GM19397 (cell line): ENCODE data around the gene WT1.
"Not testable (repeated sequence)": the region's sequence is repeated elsewhere in the genome, so short reads cannot be mapped to it uniquely, and the experiment has no call there.

Source experiments
- ATAC-seq: cut with Tn5 transposase; IDR thresholded peaks from one replicate; pipeline ENCODE4 v1.9.1; 2021; ENCODE audit warnings: mild to moderate bottlenecking, moderate library complexity; ENCODE audit not compliant: unreplicated experiment

The WT1 gene

GRCh38 chr11:32435511-32435941 is at the start of gene WT1:
Gene WT1, minus strand, starts transcription at chr11:32435539.
- no peak for ATAC-seq

GRCh38 chr11:32479291-32479690 is 44.0 kb upstream of the WT1 start:
- ATAC-seq: no peak

GRCh38 chr11:32478277-32478731 is 43.0 kb upstream of the WT1 start:
- ATAC-seq: no peak

GRCh38 chr11:32473282-32473909 is 38.1 kb upstream of the WT1 start:
- ATAC-seq: no peak

- no peak for ATAC-seq
Measured at GRCh38 chr11:32472226-32472625, 36.9 kb upstream of the WT1 start.

GRCh38 chr11:32471544-32471943 is 36.2 kb upstream of the WT1 start:
- not testable (repeated sequence) for ATAC-seq

GRCh38 chr11:32469791-32470190 is 34.5 kb upstream of the WT1 start:
- ATAC-seq: no peak

GRCh38 chr11:32466279-32466915 is 31.1 kb upstream of the WT1 start:
- ATAC-seq: no peak

- ATAC-seq: no peak
Measured at GRCh38 chr11:32464078-32464477, 28.7 kb upstream of the WT1 start.

GRCh38 chr11:32462011-32462690 is 26.8 kb upstream of the WT1 start:
- no peak for ATAC-seq

- no peak for ATAC-seq
Measured at GRCh38 chr11:32456864-32457263, 21.5 kb upstream of the WT1 start.

GRCh38 chr11:32454993-32455392 is 19.7 kb upstream of the WT1 start:
- ATAC-seq: no peak

- ATAC-seq: no peak
Measured at GRCh38 chr11:32451808-32452207, 16.5 kb upstream of the WT1 start.

- ATAC-seq: no peak
Measured at GRCh38 chr11:32450372-32450771, 15.0 kb upstream of the WT1 start.

- no peak for ATAC-seq
Measured at GRCh38 chr11:32448232-32448631, 12.9 kb upstream of the WT1 start.

- no peak for ATAC-seq
Measured at GRCh38 chr11:32447252-32447651, 11.9 kb upstream of the WT1 start.

- ATAC-seq: no peak
Measured at GRCh38 chr11:32446227-32446626, 10.9 kb upstream of the WT1 start.

- ATAC-seq: no peak
Measured at GRCh38 chr11:32444186-32444585, 8.8 kb upstream of the WT1 start.

- no peak for ATAC-seq
Measured at GRCh38 chr11:32440916-32441315, 5.6 kb upstream of the WT1 start.

- no peak for ATAC-seq
Measured at GRCh38 chr11:32440312-32440908, 5.1 kb upstream of the WT1 start.

GRCh38 chr11:32439501-32440210 is 4.3 kb upstream of the WT1 start:
- ATAC-seq: no peak
